Measurements from ENCODE around the gene SLC6A12. TPM values are rescaled to one million over a fixed set of nuclear protein-coding genes. Genes with fewer than 3 reads are reported as not detected.
"Not testable (repeated sequence)": the region's sequence is repeated elsewhere in the genome, so short reads cannot be mapped to it uniquely, and the experiment has no call there.

Gene SLC6A12
- total RNA-seq, 6 donors from 2014 or later, result 2.4 to 11.2 (median 7.0) TPM

- WGBS, 2 donors, result 8 to 17% methylated on average over 27 to 49 of the region's 52 CpGs
- H3K27ac ChIP-seq, result no peak overlapping the region
- no peaks in the 10 kb centered on the region for H3K36me3 ChIP-seq
- TF ChIP-seq, protein P1, sequence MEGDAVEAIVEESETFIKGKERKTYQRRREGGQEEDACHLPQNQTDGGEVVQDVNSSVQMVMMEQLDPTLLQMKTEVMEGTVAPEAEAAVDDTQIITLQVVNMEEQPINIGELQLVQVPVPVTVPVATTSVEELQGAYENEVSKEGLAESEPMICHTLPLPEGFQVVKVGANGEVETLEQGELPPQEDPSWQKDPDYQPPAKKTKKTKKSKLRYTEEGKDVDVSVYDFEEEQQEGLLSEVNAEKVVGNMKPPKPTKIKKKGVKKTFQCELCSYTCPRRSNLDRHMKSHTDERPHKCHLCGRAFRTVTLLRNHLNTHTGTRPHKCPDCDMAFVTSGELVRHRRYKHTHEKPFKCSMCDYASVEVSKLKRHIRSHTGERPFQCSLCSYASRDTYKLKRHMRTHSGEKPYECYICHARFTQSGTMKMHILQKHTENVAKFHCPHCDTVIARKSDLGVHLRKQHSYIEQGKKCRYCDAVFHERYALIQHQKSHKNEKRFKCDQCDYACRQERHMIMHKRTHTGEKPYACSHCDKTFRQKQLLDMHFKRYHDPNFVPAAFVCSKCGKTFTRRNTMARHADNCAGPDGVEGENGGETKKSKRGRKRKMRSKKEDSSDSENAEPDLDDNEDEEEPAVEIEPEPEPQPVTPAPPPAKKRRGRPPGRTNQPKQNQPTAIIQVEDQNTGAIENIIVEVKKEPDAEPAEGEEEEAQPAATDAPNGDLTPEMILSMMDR (IDR thresholded peaks at IDR 0.05), result peak; percentile 71 to 87 (median 77)
- TF ChIP-seq EP300 (IDR thresholded peaks at IDR 0.05) (no peak), POLR2AphosphoS5 (IDR thresholded peaks at IDR 0.05) (no peak), POLR2A (IDR thresholded peaks at IDR 0.05) (no peak)
- peaks cover 5 to 18% (median 7%) of the 10 kb centered on the region in 4 donors for H3K4me1 ChIP-seq
- peak overlapping the region; percentile 35 to 51 (median 43) for H3K4me3 ChIP-seq
- ATAC-seq (ENCODE audit: low FRiP score in 2 of 2), result peak; percentile 68 to 94
- DNase-seq, result peak; percentile 46 to 92
- H3K9me3 ChIP-seq, result no peaks in the 10 kb centered on the region
- no peaks in the 10 kb centered on the region for H3K27me3 ChIP-seq
These were observed 24.9 kb downstream of the SLC6A12 start for GRCh38 chr12:188910-189621.

GRCh38 chr12:187986-188909 is 25.7 kb downstream of the SLC6A12 start:
- not testable (repeated sequence) for ATAC-seq (ENCODE audit: low FRiP score in 2 of 2); H3K36me3 ChIP-seq; H3K9me3 ChIP-seq; H3K27me3 ChIP-seq; H3K27ac ChIP-seq
- peak in 1 of 2 donors; percentile 79 for DNase-seq
- Histone ChIP-seq H3K4me1 (peaks cover 5 to 18% (median 7%) of the 10 kb centered on the region in 4 donors), H3K4me3 (peak overlapping the region in 3 of 4 donors; percentile 36 to 51 (median 50))
- 36 to 88% methylated on average over 18 to 48 of the region's 53 CpGs for WGBS, 2 donors

- H3K4me3 ChIP-seq, result no peak overlapping the region
- WGBS, 2 donors, result 60 to 82% methylated on average over 1 to 11 of the region's 11 CpGs
- H3K9me3 ChIP-seq, result no peaks in the 10 kb centered on the region
- peaks cover 5 to 18% (median 7%) of the 10 kb centered on the region in 4 donors for H3K4me1 ChIP-seq
- no peaks in the 10 kb centered on the region for H3K36me3 ChIP-seq
- no peaks in the 10 kb centered on the region for H3K27me3 ChIP-seq
- DNase-seq (no peak), ATAC-seq (ENCODE audit: low FRiP score in 2 of 2) (no peak)
- TF ChIP-seq POLR2A (IDR thresholded peaks at IDR 0.05), result no peak
- TF ChIP-seq, protein P1 (IDR thresholded peaks at IDR 0.05), result no peak
- no peak for TF ChIP-seq EP300 (IDR thresholded peaks at IDR 0.05)
- TF ChIP-seq POLR2AphosphoS5 (IDR thresholded peaks at IDR 0.05), result no peak
- no peak overlapping the region for H3K27ac ChIP-seq
These were observed 27.8 kb downstream of the SLC6A12 start for GRCh38 chr12:186006-186625.

GRCh38 chr12:185576-185955 is 28.4 kb downstream of the SLC6A12 start:
- Histone ChIP-seq H3K27me3 (no peaks in the 10 kb centered on the region), H3K4me3 (no peak overlapping the region), H3K9me3 (no peaks in the 10 kb centered on the region), H3K27ac (no peak overlapping the region), H3K36me3 (no peaks in the 10 kb centered on the region), H3K4me1 (peaks cover 5 to 21% (median 7%) of the 10 kb centered on the region in 4 donors)
- ATAC-seq (ENCODE audit: low FRiP score in 2 of 2) (no peak), DNase-seq (no peak)
- WGBS, 2 donors, result 80% methylated on average over 8 of the region's 8 CpGs; no CpG with 5 or more reads in 1 of the 2 donors
- TF ChIP-seq POLR2A (IDR thresholded peaks at IDR 0.05), result no peak
- no peak for TF ChIP-seq POLR2AphosphoS5 (IDR thresholded peaks at IDR 0.05)
- TF ChIP-seq, protein P1 (IDR thresholded peaks at IDR 0.05), result no peak
- TF ChIP-seq EP300 (IDR thresholded peaks at IDR 0.05), result no peak
